CD14-positive monocyte (primary cell): ENCODE data around the gene ALDH1L2. TPM values are rescaled to one million over a fixed set of nuclear protein-coding genes. Genes with fewer than 3 reads are reported as not detected.

ENCODE experiments used
- DNase-seq, 3 donors: peaks; one replicate each; pipeline ENCODE4 v3.0.0-alpha.2; 2011 to 2022
- H2AFZ ChIP-seq: 2 replicates; pipeline ENCODE4 v1.6.0; 2012; ENCODE audit warnings: mild to moderate bottlenecking, low read depth, low read length, inconsistent platforms; ENCODE audit not compliant: insufficient read depth, poor library complexity, severe bottlenecking
- H3K27ac ChIP-seq, 2 donors: 1 replicate in 1 of 2; 2 replicates in 1 of 2; pipeline ENCODE4 v1.5.1; 2012 to 2013; ENCODE audit warnings: low read length in 2 of 2, control low read depth in 1 of 2, inconsistent platforms in 1 of 2, low read depth in 1 of 2, mild to moderate bottlenecking in 1 of 2
- H3K27me3 ChIP-seq, 2 donors: one replicate each; pipeline versions ENCODE4 v1.6.0 to v1.6.1; 2011 to 2013; ENCODE audit warnings: low read length in 2 of 2; ENCODE audit not compliant: control insufficient read depth in 2 of 2, insufficient read depth in 2 of 2
- H3K36me3 ChIP-seq, 2 donors: replicated peaks in 1 of 2; 1 replicate in 1 of 2; 2 replicates in 1 of 2; pipeline versions ENCODE4 v1.5.1 to v1.6.1; 2012 to 2013; ENCODE audit warnings: low read length in 2 of 2, control low read depth in 1 of 2, inconsistent platforms in 1 of 2, mild to moderate bottlenecking in 1 of 2; ENCODE audit not compliant: insufficient read depth in 2 of 2, control insufficient read depth in 1 of 2
- H3K4me1 ChIP-seq, 2 donors: 1 replicate in 1 of 2; 2 replicates in 1 of 2; pipeline versions ENCODE4 v1.5.1 to v1.6.1; 2012 to 2013; ENCODE audit warnings: low read length in 2 of 2, control low read depth in 1 of 2, inconsistent platforms in 1 of 2, mild to moderate bottlenecking in 1 of 2, moderate library complexity in 1 of 2; ENCODE audit not compliant: insufficient read depth in 2 of 2, control insufficient read depth in 1 of 2
- H3K4me2 ChIP-seq: replicated peaks from 2 replicates; pipeline ENCODE3; 2012; ENCODE audit warnings: low read length, moderate library complexity, mild to moderate bottlenecking; ENCODE audit not compliant: poor library complexity, severe bottlenecking; ENCODE audit errors: extremely low read depth
- H3K4me3 ChIP-seq, 3 experiments: fragments of 200-600 bp in 1 of 3; sonication (generic) in 1 of 3; replicated peaks in 1 of 3; 1 replicate in 2 of 3; 2 replicates in 1 of 3; pipeline ENCODE4 v1.5.1; 2011 to 2013; ENCODE audit warnings: low read length in 3 of 3, mild to moderate bottlenecking in 3 of 3, control low read depth in 2 of 3, low read depth in 2 of 3, inconsistent platforms in 1 of 3, moderate library complexity in 1 of 3
- H3K79me2 ChIP-seq: 2 replicates; pipeline ENCODE4 v1.6.0; 2012; ENCODE audit warnings: mild to moderate bottlenecking, control low read depth, inconsistent platforms, low read length, moderate library complexity; ENCODE audit not compliant: insufficient read depth
- H3K9ac ChIP-seq: 2 replicates; pipeline ENCODE4 v1.6.0; 2017; ENCODE audit warnings: low read length, mild to moderate bottlenecking; ENCODE audit not compliant: insufficient read depth, poor library complexity, severe bottlenecking
- H3K9me3 ChIP-seq, 2 donors: replicated peaks in 1 of 2; 1 replicate in 1 of 2; 2 replicates in 1 of 2; pipeline versions ENCODE4 v1.5.1 to v1.6.1; 2012 to 2013; ENCODE audit warnings: low read length in 2 of 2, control low read depth in 1 of 2; ENCODE audit not compliant: control insufficient read depth in 1 of 2, insufficient read depth in 1 of 2
- H4K20me1 ChIP-seq: 2 replicates; pipeline ENCODE4 v1.6.0; 2012; ENCODE audit warnings: mild to moderate bottlenecking, low read length, control low read depth, moderate library complexity; ENCODE audit not compliant: insufficient read depth
- H3K27ac Mint-ChIP-seq, 7 donors: one replicate each; pipeline ENCODE4 v1.8.0; 2020; ENCODE audit warnings: mild to moderate bottlenecking in 7 of 7, mixed read lengths in 7 of 7, moderate library complexity in 6 of 7, inconsistent platforms in 2 of 7
- H3K27me3 Mint-ChIP-seq, 3 donors: one replicate each; pipeline ENCODE4 v1.8.0; 2021 to 2022; ENCODE audit warnings: low read depth in 3 of 3, mild to moderate bottlenecking in 3 of 3, mixed read lengths in 3 of 3, moderate library complexity in 3 of 3, inconsistent platforms in 1 of 3
- H3K36me3 Mint-ChIP-seq, 2 donors: one replicate each; pipeline ENCODE4 v1.8.0; 2020; ENCODE audit warnings: mixed read lengths in 2 of 2, inconsistent platforms in 1 of 2, mild to moderate bottlenecking in 1 of 2
- H3K4me1 Mint-ChIP-seq: one replicate; pipeline ENCODE4 v1.8.0; 2020; ENCODE audit warnings: mild to moderate bottlenecking, mixed read lengths
- H3K4me3 Mint-ChIP-seq, 2 donors: one replicate each; pipeline ENCODE4 v1.8.0; 2020; ENCODE audit warnings: mild to moderate bottlenecking in 2 of 2, mixed read lengths in 2 of 2, moderate library complexity in 1 of 2
- H3K9me3 Mint-ChIP-seq, 7 donors: one replicate each; pipeline ENCODE4 v1.8.0; 2020 to 2022; ENCODE audit warnings: mixed read lengths in 7 of 7, mild to moderate bottlenecking in 6 of 7, moderate library complexity in 6 of 7, inconsistent platforms in 2 of 7
- WGBS: methylation state at CpG from one replicate; pipeline ENCODE4 v1.1.5; 2013; ENCODE audit warnings: missing lambda C conversion rate; ENCODE audit not compliant: insufficient coverage; 5-methylcytosine and 5-hydroxymethylcytosine counted together
- intact Hi-C, 2 donors: fragments of 100-400 bp; cut with micrococcal nuclease; formaldehyde crosslinking; loops; one replicate each; pipeline versions ENCODE4 v1.15.0 to v1.15.1; 2023
- polyA plus RNA-seq, 3 donors: library from polyadenylated mRNA; depleted of rRNA in 1 of 3; unstranded in 2 of 3; stranded (reverse) in 1 of 3; fragments of 300-500 nt in 2 of 3; fragments of >200 nt in 1 of 3; fragmentation: Illumina TruSeq in 2 of 3; gene quantifications; 1 replicate in 2 of 3; 2 replicates in 1 of 3; pipeline ENCODE4 v1.2.3, GENCODE V29; 2012 to 2021
- TF ChIP-seq, protein P1 (sequence below): fragments of 200-600 bp; IDR thresholded peaks from one replicate; pipeline ENCODE4 v1.8.0; 2022; ENCODE audit warnings: antibody characterized with exemption, mild to moderate bottlenecking

ALDH1L2 gene
- polyA plus RNA-seq, 3 donors, result 0.03 to 0.20 TPM; not detected in 1

DNA sequence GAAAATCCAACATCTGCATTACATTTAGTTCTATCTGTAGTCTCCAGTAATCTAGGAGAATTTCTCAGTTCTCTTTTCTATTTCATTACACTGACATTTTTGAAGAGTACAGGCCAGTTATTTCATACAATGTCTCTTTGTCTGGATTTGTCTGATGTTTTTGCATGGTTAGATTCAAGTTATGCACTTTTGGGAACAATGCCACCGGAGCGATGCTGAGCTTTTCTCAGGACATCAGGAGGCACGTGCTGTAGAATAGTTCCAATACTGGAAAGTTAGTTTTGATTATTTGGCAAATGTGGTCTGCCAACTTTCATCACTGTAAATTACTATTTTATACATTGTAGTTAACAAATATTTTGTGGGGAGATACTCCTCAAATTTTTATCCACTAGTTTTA is 43.1 kb downstream of the ALDH1L2 start:
- H3K4me2 ChIP-seq, result no peak overlapping the region
- H3K27ac ChIP-seq, result no peak overlapping the region
- Mint-ChIP-seq H3K4me1 (peaks cover 1% of the 10 kb centered on the region), H3K27me3 (peaks cover 0 to 3% (median 0%) of the 10 kb centered on the region in 3 donors), H3K36me3 (peaks cover 0 to 4% of the 10 kb centered on the region in 2 donors), H3K4me3 (no peak overlapping the region), H3K9me3 (no peaks in the 10 kb centered on the region), H3K27ac (no peak overlapping the region)
- no peaks in the 10 kb centered on the region for H3K9me3 ChIP-seq
- no peak overlapping the region for H2AFZ ChIP-seq
- no peaks in the 10 kb centered on the region for H3K36me3 ChIP-seq
- intact Hi-C loops, result no loop called here
- H4K20me1 ChIP-seq, result no peaks in the 10 kb centered on the region
- no peaks in the 10 kb centered on the region for H3K4me1 ChIP-seq
- no peaks in the 10 kb centered on the region for H3K27me3 ChIP-seq
- no CpG with 5 or more reads among the region's 3 CpGs for WGBS
- TF ChIP-seq, protein P1, sequence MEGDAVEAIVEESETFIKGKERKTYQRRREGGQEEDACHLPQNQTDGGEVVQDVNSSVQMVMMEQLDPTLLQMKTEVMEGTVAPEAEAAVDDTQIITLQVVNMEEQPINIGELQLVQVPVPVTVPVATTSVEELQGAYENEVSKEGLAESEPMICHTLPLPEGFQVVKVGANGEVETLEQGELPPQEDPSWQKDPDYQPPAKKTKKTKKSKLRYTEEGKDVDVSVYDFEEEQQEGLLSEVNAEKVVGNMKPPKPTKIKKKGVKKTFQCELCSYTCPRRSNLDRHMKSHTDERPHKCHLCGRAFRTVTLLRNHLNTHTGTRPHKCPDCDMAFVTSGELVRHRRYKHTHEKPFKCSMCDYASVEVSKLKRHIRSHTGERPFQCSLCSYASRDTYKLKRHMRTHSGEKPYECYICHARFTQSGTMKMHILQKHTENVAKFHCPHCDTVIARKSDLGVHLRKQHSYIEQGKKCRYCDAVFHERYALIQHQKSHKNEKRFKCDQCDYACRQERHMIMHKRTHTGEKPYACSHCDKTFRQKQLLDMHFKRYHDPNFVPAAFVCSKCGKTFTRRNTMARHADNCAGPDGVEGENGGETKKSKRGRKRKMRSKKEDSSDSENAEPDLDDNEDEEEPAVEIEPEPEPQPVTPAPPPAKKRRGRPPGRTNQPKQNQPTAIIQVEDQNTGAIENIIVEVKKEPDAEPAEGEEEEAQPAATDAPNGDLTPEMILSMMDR, result no peak
- DNase-seq, result no peak
- no peak overlapping the region for H3K9ac ChIP-seq
- H3K79me2 ChIP-seq, result no peaks in the 10 kb centered on the region
- no peak overlapping the region for H3K4me3 ChIP-seq

DNA sequence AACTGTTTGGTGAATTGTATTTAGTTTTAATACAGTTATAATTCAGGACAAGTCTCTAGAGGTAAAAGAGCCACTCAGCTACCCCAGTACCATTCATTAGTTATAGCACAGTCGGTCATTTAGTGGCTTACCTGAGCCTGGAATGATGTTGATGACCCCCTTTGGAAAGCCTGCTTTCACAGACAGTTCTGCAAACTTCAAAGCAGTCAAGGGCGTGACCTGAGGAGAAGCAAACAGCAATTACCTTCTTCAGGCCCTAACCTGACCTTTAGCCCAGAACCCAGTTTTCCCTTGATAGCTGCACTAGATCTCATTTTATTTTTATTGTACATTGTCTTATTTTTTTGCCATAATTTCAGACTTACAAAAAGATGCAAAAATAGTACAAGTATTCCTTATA is 43.8 kb downstream of the ALDH1L2 start:
- no peaks in the 10 kb centered on the region for H3K9me3 ChIP-seq
- no peaks in the 10 kb centered on the region for H3K79me2 ChIP-seq
- no peak overlapping the region for H3K4me3 Mint-ChIP-seq
- TF ChIP-seq, protein P1, result no peak
- intact Hi-C loops, result no loop called here
- H3K27ac Mint-ChIP-seq, result no peak overlapping the region
- H3K27ac ChIP-seq, result no peak overlapping the region
- DNase-seq, result no peak
- no peaks in the 10 kb centered on the region for H3K9me3 Mint-ChIP-seq
- peaks cover 0 to 4% of the 10 kb centered on the region in 2 donors for H3K36me3 Mint-ChIP-seq
- H3K4me1 ChIP-seq, result no peaks in the 10 kb centered on the region
- peaks cover 1% of the 10 kb centered on the region for H3K4me1 Mint-ChIP-seq
- 63% methylated on average over 2 of the region's 2 CpGs for WGBS
- H3K27me3 Mint-ChIP-seq, result peaks cover 0 to 3% (median 0%) of the 10 kb centered on the region in 3 donors
- no peaks in the 10 kb centered on the region for H3K36me3 ChIP-seq
- H3K4me3 ChIP-seq, result no peak overlapping the region
- H4K20me1 ChIP-seq, result no peaks in the 10 kb centered on the region
- H3K9ac ChIP-seq, result no peak overlapping the region
- H3K4me2 ChIP-seq, result no peak overlapping the region
- H3K27me3 ChIP-seq, result no peaks in the 10 kb centered on the region
- no peak overlapping the region for H2AFZ ChIP-seq
